ENCODE results near the gene EVI5L.
A peak's percentile ranks its signal among the peaks of the same experiment; 100 is the strongest.
"Not testable (repeated sequence)": the region's sequence is repeated elsewhere in the genome, so short reads cannot be mapped to it uniquely, and the experiment has no call there.

Gene EVI5L

DNA sequence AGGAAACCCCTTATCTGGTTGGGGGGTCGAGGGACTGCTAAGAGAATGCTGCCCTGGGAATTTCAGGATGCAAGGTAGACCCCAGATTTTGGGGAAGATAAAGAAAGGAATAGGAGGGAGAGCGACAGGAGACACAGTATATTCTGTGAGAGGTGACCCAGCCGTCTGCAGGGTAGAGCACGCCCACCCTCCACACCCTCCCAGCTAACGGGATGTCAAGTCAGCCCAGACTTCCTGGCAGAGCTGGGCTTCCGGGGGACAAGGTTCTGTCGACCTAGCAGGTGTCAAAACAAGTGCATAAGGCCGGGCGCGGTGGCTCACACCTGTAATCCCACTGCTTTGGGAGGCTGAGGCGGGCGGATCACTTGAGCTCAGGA lies 44.9 kb downstream of the EVI5L start:
- DNase-seq, result no peak

DNA sequence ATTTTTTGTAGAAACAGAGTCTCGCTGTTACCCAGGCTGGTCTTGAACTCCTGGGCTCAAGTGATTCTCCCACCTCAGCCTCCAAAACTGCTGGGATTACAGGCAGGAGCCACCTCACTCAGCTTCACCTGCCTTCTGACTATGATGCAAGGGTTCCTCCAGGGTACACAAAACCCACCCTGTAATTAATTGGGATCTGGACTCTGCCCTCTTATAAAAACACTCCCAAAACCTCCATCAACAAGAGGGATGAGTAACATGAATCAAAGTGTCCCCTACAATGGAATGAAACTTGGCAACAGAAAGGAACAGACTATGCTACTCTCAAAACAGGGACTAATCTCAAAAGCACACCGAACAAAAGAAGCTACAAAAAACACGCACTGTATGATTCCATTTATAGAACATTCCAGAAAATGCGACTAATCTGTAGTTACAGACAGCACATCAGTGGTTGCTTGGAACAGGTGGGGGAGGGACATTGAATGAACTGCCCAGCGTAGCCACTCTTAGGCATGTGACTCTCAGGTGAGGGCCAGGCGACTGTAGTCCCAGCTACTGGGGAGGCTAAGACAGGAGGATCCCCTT lies 47.3 kb downstream of the EVI5L start:
- DNase-seq, result no peak

DNA sequence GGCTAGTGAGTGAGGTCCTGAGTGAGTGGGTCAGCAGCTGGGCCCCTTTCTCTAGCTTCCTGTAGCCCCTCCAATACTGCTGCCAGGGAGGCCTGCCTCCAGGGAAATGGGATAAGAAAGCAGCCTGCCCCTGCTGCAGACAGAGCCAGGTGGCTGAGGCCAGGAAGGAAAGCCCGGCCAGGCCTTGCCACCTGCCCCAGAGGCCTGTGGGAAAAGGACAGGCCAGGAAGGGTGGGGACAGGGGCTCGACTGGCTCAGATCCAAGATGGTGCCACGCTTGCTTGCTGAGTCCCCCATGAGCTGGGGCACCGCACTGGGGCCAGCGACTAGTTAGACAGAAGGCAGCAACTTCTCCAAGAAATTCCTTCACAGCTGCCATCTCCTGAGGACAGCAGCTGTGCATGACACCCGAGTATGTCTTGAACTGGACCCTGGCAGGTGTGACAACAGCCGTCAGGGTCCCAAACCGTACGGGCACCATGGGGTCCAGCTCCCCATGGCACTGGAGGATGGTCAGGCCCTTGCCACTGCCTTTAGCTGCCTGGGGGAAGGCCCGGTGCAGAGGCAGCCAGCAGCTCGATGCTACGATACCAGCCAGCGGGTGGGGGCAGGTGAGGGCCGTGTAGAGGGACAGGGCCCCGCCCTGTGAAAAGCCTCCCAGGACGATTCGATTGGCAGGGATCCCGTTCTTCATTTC lies 49.2 kb downstream of the EVI5L start:
- no peak for DNase-seq

DNA sequence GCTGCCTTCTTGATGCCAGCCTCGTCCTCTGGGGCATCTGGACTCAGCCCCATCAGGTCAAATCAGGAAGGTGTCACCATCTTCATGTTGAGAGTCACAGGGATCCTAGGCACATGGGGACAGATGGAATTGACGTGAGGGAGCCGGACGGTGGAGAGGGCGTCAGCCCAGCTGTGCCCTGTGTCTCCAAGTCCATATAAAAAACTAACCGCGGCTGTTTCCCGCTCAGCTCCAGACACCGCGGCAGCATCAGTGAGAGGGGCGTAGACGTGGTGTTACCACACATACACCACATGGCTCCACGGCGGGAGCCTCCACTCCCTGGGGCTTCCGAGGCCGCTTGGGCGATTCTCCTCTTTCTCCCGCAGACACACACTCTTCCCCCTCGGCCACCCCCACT lies 49.8 kb downstream of the EVI5L start:
- DNase-seq, result no peak

DNA sequence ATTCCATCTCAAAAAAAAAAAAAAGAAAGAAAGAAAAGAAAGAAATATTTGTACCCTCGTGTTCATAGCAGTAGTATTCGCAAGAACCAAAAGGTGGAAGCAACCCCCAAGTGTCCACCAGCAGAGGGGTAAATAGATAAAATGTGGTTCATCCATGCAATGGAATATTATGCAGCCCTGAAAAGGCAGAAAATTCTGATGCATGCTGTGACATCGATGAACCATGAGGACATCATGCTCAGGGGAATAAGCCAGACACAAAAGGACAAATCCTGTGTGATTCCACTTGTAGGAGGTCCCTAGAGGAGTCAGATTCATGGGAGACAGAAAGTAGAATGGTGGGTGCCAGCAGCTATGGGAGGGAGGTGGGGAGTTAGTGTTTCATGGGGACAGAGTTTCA lies 51.9 kb downstream of the EVI5L start:
- DNase-seq, result no peak

DNA sequence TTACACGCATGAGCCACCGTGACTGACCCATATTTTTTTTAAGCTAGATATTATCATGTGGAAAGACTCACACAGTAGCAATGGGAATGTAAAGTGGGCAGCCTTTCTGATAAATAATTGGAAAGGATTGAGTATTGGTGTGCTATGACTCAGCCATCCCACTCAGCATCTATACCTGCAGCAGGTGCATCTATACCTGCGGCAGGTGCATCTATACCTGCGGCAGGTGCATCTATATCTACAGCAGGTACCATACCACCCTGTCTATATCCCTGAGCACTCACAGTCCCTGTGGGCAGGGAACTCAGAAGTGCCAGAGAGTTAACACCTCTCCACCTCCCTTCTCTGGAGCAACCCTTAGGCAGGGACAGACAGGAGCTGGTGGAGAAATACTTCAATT lies 53.1 kb downstream of the EVI5L start:
- DNase-seq, result no peak

DNA sequence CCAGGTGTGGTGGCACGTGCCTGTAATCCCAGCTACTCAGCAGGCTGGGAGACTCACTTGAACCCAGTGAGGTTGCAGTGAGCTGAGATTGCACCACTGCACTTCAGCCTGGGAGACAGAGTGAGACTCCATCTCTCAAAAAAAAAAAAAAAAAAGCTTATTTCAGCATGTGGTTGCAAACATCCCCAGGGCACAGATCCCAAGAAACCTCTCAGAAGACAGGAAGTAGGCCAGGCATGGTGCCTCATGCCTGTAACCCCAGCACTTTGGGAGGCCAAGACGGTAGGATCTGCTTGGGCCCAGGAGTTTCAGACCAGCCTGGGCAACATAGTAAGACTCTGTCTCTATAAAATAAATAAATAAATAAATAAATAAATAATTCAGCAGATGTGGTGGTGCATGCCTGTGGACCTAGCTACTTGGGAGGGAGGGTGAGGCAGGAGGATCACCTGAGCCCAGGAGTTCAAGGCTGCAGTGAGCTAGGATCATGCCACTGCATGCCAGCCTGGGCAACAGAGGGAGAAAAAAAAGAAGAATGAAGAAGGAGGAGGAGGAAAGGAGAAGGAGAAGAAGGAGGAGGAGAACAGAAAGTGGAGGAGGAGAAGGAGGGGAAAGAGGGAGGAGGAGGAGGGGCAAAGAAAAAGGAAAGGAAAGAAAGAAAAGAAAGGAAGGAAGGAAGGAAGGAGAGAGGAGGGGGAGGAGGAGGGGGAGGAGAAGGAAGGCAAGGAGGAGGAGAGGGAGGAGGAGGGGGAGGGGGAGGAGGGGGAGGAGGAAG lies 54.0 kb downstream of the EVI5L start:
- DNase-seq, result no peak

DNA sequence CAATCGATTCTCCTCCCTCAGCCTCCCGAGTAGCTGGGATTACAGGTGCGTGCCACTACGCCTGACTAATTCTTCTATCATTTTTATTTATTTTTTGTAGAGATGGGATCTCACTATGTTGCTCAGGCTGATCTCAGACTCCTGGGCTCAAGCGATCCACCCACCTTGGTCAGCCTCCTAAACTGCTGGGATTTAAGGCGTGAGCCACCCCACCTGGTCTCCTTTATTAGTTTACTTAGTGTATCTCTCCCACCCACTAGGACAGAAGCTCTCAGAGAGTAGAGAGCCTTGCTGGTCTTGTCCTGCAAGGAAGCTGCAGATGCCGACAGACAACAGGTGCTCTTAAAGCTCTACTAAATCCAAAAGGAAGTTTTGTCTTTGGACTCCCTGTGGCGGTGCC lies 55.8 kb downstream of the EVI5L start:
- DNase-seq, result no peak

DNA sequence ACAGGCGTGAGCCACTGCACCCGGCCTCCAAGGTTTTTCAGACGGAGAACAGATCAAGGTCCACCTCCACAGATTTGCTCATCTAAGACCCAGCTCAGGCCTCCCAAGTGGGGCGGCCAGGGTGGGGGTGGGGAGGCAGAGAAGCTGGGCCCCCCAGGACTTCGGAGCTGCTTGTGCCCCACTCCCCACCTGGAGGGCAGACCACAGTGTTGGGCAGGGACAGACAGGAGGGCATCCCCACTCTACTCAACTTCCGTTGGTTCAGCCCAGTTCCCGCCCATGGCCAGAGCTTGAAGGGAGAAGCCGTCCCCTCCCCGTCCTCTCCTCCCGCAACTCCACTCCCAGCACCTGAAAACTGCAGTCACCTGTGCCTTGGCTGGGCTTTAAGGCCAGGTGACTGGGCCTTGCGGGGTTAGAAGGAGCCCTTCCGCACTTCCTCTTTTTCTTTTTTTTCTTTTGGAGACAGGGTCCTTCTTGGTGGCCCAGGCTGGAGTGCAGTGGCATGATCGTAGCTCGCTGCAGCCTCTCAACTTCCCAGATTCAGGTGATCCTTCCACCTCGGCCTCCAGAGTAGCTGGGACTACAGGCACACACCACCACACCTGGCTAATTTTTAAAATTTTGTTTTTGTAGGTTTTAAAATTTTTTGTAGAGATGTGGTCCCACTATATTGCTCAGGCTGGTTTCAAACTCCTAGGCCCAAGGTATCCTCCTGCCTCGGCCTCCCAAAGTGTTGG lies 57.6 kb downstream of the EVI5L start:
- no peak for DNase-seq

DNA sequence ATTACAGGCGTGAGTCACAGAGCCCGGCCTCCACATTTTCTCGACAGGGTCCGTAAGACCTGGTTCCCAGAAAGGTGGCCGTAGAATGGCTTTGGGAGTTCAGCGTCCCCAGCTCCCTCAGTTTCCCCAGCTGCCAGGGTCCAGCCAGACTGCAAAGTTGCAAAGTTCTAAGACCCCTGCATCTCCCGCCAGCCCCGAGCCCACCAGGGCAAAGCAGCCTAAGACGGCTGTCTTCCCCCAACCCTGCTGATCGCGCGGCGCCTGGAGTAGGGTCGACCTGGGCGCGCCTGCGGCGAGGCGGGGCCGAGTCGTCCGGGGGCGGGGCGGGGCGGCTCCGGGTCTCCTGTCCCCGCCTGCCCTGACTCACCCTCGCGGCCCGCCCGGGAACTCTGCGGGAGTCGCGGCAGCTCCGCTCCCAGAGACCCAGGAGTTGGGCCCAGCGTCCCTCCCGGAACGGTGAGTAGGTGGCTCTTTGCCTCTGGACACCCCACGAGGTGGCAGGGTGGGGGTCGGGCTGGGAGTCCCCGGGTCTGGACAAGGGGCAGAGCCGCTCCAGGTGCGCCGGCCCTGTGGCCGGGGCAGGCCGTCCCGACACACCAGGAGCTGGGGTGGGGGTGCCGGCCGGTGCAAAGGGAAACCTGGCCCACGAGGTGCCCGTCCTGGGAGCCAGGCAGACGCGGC lies 58.3 kb downstream of the EVI5L start, which contains the start of gene LRRC8E:
TSS of gene LRRC8E (plus strand) at position 366 of the 681 bp plus-strand sequence. CDS start 7,094 bp downstream, outside the sequence.
- no peak for DNase-seq

DNA sequence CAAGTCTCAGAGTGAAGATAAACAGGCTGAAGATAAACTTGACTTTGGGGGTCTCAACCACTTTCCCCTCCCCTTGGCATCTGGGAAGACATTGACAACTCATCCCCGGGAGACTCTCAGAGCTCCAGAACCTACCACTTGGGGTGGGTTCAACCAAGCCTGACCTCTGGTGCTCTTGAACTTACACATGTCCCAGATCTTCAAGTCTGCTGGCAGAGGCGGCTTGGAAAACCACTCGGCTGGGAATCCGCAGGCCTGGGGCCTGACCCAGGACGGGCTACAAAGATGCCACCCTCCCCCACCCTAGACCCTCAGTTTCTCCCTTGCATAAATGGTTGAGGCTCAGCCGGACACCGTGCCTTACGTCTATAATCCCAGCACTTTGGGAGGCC lies 58.8 kb downstream of the EVI5L start:
- no peak for DNase-seq

DNA sequence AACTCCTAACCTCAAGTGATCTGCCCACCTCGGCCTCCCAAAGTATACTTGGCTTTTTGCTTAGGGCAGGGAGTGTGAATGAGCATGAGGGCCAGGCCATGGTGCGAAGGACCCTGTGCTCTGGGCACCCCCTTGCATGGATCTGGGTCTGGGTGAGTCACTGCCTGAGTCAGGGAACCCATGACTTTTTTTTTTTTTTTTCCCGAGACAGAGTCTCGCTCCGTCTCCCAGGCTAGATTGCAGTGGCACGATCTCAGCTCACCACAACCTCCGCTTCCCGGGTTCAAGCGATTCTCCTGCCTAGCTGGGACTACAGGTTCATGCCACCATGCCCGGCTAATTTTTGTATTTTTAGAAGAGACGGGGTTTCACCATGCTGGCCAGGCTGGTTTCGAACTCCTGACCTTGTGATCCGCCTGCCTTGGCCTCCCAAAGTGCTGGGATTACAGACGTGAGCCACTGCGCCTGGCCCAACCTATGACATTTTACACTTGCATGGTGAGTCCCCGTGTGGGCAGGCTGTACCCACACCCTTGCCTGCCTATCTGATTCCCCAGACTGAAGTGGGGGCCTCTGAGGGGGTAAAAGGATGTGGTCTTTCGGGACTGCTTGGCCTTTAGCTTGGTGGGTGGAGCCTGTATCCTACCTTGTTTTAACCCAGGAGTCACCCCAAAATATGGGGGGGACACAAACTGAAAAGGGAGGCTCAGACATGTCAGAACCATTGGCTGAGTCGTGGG lies 63.5 kb downstream of the EVI5L start:
- DNase-seq, result not testable (repeated sequence)

DNA sequence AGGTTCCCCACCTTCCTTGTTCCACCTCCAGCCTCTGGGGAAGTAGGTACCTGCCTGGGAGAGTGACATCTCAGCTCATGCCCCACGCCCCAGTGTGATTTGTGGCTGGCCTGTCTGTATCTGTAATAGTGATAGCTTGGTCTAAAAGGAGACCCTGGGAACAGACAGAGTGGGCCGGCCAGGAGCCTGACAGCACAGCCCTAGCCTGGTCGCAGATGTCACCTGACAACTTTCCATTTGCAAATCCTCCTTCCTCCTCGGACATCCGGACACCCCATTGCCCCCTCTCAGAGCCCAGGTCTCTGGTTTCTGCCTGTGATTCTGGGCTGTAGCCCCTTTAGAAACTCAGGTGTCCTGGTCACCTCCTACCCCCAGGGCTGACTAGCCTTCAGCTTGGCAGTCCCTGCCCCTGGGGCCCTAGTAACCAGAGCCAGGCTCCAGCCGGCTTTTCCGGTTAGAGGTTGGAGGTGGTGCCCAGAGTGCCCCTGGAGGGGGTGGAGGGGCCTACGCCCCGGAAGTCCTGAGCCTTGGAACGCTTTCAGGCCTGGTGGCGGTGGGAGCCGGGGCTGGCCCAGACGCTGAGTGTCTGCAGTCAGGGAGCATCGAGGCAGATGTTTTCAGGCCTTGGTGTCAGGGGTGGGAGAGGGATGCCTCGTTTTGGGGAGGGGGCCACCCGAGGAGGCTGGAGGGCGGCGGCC lies 64.7 kb downstream of the EVI5L start:
- DNase-seq, result no peak

DNA sequence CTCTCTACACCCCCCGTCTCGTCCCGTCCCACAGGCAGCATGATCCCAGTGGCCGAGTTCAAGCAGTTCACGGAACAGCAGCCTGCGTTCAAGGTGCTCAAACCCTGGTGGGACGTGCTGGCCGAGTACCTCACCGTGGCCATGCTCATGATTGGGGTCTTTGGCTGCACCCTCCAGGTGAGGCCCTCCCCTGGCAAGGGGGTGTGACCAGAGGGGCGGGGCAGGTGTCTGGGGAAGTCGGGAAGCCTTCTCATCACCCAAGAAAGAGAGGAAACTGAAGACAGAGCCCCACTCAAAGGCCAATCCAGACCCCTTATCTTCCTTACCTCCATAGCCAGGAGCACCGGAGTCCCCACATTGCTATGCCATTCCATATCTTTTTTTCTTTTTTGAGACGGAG lies 65.5 kb downstream of the EVI5L start:
- DNase-seq, result no peak

DNA sequence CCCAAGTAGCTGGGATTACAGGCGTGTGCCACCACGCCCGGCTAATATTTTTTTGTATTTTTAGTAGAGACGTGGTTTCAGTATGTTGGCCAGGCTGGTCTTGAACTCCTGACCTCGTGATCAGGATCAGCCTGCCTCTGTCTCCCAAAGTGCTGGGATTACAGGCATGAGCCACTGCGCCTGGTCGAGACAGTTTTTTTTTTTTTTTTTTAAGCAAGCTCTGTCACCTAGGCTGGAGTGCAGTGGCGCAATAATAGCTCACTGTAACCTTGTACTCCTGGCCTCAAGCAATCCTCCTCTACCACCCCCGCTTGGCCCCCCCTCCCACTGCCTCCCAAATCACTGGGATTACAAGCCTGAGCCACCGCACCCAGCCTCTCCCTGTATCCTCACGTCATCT lies 67.3 kb downstream of the EVI5L start:
- DNase-seq, result no peak

DNA sequence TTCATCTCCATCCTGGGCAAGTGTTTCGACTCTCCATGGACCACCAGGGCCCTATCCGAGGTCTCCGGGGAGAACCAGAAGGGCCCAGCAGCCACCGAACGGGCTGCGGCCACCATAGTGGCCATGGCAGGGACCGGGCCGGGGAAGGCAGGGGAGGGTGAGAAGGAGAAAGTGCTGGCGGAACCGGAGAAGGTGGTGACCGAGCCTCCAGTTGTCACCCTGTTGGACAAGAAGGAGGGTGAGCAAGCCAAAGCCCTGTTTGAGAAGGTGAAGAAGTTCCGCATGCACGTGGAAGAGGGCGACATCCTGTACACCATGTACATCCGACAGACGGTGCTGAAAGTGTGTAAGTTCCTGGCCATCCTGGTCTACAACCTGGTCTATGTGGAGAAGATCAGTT lies 68.9 kb downstream of the EVI5L start:
- DNase-seq, result no peak

DNA sequence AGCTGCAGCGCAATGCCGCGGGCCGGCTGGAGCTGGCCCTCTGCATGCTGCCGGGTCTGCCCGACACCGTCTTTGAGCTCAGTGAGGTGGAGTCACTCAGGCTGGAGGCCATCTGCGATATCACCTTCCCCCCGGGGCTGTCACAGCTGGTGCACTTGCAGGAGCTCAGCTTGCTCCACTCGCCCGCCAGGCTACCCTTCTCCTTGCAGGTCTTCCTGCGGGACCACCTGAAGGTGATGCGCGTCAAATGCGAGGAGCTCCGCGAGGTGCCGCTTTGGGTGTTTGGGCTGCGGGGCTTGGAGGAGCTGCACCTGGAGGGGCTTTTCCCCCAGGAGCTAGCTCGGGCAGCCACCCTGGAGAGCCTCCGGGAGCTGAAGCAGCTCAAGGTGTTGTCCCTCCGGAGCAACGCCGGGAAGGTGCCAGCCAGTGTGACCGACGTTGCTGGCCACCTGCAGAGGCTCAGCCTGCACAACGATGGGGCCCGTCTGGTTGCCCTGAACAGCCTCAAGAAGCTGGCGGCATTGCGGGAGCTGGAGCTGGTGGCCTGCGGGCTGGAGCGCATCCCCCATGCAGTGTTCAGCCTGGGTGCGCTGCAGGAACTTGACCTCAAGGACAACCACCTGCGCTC lies 69.8 kb downstream of the EVI5L start:
- no peak for DNase-seq

DNA sequence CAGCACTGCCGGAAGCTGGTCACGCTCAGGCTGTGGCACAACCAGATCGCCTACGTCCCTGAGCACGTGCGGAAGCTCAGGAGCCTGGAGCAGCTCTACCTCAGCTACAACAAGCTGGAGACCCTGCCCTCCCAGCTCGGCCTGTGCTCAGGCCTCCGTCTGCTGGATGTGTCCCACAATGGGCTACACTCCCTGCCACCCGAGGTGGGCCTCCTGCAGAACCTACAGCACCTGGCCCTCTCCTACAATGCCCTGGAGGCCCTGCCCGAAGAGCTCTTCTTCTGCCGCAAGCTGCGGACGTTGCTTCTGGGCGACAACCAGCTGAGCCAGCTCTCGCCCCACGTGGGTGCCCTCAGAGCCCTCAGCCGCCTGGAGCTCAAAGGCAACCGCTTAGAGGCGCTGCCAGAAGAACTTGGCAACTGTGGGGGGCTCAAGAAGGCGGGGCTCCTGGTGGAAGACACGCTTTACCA lies 70.4 kb downstream of the EVI5L start:
- no peak for DNase-seq

DNA sequence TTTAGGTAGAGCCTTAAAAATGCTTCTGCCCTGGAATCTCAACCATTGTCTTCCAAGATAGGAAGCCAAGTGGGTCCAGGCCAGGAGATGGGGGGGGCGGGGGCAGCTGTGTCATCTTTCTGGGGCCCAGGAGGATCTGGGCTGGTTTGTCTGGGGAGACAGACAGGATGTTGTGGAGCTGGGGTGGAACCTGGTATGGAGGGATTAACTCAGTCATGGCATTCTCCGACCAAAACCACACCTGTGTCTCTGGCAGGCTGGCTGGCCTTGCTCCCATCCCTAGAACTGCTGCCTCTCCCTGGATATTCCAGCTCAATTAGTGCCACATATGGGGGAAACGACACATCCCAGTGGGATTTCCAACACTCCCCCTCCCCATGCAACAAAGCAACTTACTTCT lies 70.9 kb downstream of the EVI5L start:
- DNase-seq, result no peak

DNA sequence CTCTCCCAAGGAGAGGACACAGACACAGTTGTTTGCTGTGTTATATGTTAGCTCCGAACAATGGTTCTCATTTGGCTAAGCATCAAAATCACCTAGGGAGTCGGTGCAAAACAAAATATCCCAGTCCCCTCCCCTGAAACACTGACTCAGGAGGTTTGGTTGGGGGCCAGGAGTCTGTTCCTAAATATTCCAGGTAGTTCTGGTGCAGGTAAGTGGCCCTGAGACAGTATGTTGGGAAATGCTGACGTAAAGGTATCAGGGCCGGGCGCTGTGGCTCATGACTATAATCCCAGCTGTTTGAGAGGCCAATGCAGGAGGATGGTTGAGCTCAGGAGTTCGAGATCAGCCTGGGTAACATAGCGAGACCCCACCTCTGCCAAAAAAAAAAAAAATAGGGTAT lies 71.3 kb downstream of the EVI5L start:
- DNase-seq, result no peak

DNA sequence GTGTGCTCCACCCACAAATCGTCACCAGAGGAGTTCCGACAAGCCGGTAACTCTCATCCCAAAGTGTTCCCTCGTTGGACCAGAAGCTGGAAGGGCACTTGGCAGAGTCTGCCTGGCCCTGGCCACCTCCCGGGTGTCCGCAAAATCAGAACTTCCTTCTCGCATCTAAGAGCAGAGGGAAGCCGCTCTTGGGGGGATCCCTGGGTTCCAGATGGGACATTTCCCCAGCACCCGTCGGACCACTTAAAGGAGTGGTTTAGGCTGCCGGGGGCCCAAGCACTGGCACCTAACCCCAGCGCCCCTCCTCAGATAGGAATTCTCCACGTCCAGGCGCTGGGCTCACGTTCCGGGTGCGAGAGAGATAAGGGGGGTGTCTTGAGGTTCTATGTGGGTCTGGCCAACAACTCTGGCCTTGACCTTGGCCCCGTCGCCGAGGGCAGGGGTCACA lies 72.8 kb downstream of the EVI5L start:
- DNase-seq, result peak; percentile 73
